Calu3 (cell line): Measurements from ENCODE around the gene RPH3AL. TPM values are rescaled to one million over a fixed set of nuclear protein-coding genes. Genes with fewer than 3 reads are reported as not detected.

ENCODE experiments used
- BruUV-seq: library from RNA; stranded (reverse); fragments of 400-500 nt; replicated peaks from 2 replicates; lab custom pipeline; 2021; lab: Mats Ljungman, UMichigan
- CTCF ChIA-PET: fragments of 300-600 bp; sonication (Branson Sonifier 250); formaldehyde crosslinking; loops from one replicate; lab custom pipeline; 2022; ENCODE audit warnings: antibody characterized with exemption; lab: Charles Lee
- DNase-seq: peaks from one replicate; pipeline ENCODE4 v3.0.0; 2022
- H3K27ac Mint-ChIP-seq: one replicate; pipeline ENCODE4 v1.8.0; 2022; ENCODE audit warnings: mixed read lengths; ENCODE audit not compliant: unreplicated experiment
- H3K27me3 Mint-ChIP-seq: one replicate; pipeline ENCODE4 v1.8.0; 2022; ENCODE audit warnings: mixed read lengths; ENCODE audit not compliant: unreplicated experiment
- H3K36me3 Mint-ChIP-seq: one replicate; pipeline ENCODE4 v1.8.0; 2022; ENCODE audit warnings: mild to moderate bottlenecking, moderate library complexity, mixed read lengths; ENCODE audit not compliant: insufficient read depth, unreplicated experiment
- H3K4me1 Mint-ChIP-seq: one replicate; pipeline ENCODE4 v1.8.0; 2022; ENCODE audit warnings: mild to moderate bottlenecking, low read depth, mixed read lengths; ENCODE audit not compliant: unreplicated experiment
- H3K4me3 Mint-ChIP-seq: one replicate; pipeline ENCODE4 v1.8.0; 2022; ENCODE audit warnings: mild to moderate bottlenecking, low read depth, moderate library complexity, mixed read lengths; ENCODE audit not compliant: unreplicated experiment
- H3K9me3 Mint-ChIP-seq: one replicate; pipeline ENCODE4 v1.8.0; 2022; ENCODE audit warnings: low read depth, mixed read lengths; ENCODE audit not compliant: unreplicated experiment
- CTCF ChIP-seq: fragments of 200-600 bp; IDR thresholded peaks from one replicate; pipeline ENCODE4 v1.8.0; 2022; ENCODE audit warnings: antibody characterized with exemption; ENCODE audit not compliant: unreplicated experiment
- intact Hi-C: fragments of 100-400 bp; cut with micrococcal nuclease; formaldehyde crosslinking; loops from one replicate; pipeline ENCODE4 v1.10.0; 2022; ENCODE audit not compliant: unreplicated experiment
- total RNA-seq: library from RNA; stranded (reverse); gene quantifications from 2 replicates; pipeline ENCODE4 v1.2.3, GENCODE V29; 2022

RPH3AL gene
- total RNA-seq, 1 experiment from 2014 or later = 14.1 TPM

GRCh38 chr17:395179-395578, 42.6 kb upstream of the RPH3AL start:
- Mint-ChIP-seq H3K36me3 (no peaks in the 10 kb centered on the region), H3K4me3 (no peak overlapping the region), H3K9me3 (no peaks in the 10 kb centered on the region), H3K27ac (no peak overlapping the region), H3K27me3 (peaks cover 12% of the 10 kb centered on the region), H3K4me1 (no peaks in the 10 kb centered on the region)
- BruUV-seq = no TSS peak
- intact Hi-C loops = no loop called here
- CTCF ChIA-PET = no interaction called here
- no peak for DNase-seq
- no peak for TF ChIP-seq CTCF

GRCh38 chr17:394718-395095, 42.1 kb upstream of the RPH3AL start:
- no peak overlapping the region for H3K4me3 Mint-ChIP-seq
- intact Hi-C loops = no loop called here
- peaks cover 12% of the 10 kb centered on the region for H3K27me3 Mint-ChIP-seq
- H3K9me3 Mint-ChIP-seq = no peaks in the 10 kb centered on the region
- no peak for DNase-seq
- no peak for TF ChIP-seq CTCF
- CTCF ChIA-PET = no interaction called here
- H3K4me1 Mint-ChIP-seq = no peaks in the 10 kb centered on the region
- no TSS peak for BruUV-seq
- no peak overlapping the region for H3K27ac Mint-ChIP-seq
- H3K36me3 Mint-ChIP-seq = no peaks in the 10 kb centered on the region

- BruUV-seq = no TSS peak
- Mint-ChIP-seq H3K9me3 (no peaks in the 10 kb centered on the region), H3K4me3 (no peak overlapping the region), H3K27me3 (peaks cover 12% of the 10 kb centered on the region), H3K4me1 (no peaks in the 10 kb centered on the region), H3K27ac (no peak overlapping the region), H3K36me3 (no peaks in the 10 kb centered on the region)
- no peak for TF ChIP-seq CTCF
- CTCF ChIA-PET = no interaction called here
- intact Hi-C loops = no loop called here
- no peak for DNase-seq
Measured at GRCh38 chr17:393806-394717, 41.5 kb upstream of the RPH3AL start.

- no peak overlapping the region for H3K27ac Mint-ChIP-seq
- no peaks in the 10 kb centered on the region for H3K9me3 Mint-ChIP-seq
- peaks cover 5% of the 10 kb centered on the region for H3K36me3 Mint-ChIP-seq
- peaks cover 26% of the 10 kb centered on the region for H3K27me3 Mint-ChIP-seq
- no peak for DNase-seq
- intact Hi-C loops = no loop called here
- H3K4me3 Mint-ChIP-seq = no peak overlapping the region
- TF ChIP-seq CTCF = no peak
- CTCF ChIA-PET = no interaction called here
- BruUV-seq = no TSS peak
- peaks cover 2% of the 10 kb centered on the region for H3K4me1 Mint-ChIP-seq
Measured at GRCh38 chr17:391850-392249, 39.2 kb upstream of the RPH3AL start.
